ENCODE measurements around the gene ZNF778. TPM values are rescaled to one million over a fixed set of nuclear protein-coding genes. Genes with fewer than 3 reads are reported as not detected.

ZNF778 gene
- total RNA-seq, 3 donors from 2014 or later, result 10.2 to 14.0 (median 10.8) TPM

- ATAC-seq (no peak), DNase-seq (no peak)
- Mint-ChIP-seq H3K4me3 (no peak overlapping the region), H3K9me3 (no peaks in the 10 kb centered on the region), H3K4me1 (ENCODE audit: low read depth) (peaks cover 4% of the 10 kb centered on the region), H3K36me3 (ENCODE audit: insufficient read depth) (no peaks in the 10 kb centered on the region), H3K27me3 (ENCODE audit: low read depth) (peaks cover 32% of the 10 kb centered on the region)
Observed at GRCh38 chr16:89210904-89211515, 6.5 kb upstream of the ZNF778 start.

DNA sequence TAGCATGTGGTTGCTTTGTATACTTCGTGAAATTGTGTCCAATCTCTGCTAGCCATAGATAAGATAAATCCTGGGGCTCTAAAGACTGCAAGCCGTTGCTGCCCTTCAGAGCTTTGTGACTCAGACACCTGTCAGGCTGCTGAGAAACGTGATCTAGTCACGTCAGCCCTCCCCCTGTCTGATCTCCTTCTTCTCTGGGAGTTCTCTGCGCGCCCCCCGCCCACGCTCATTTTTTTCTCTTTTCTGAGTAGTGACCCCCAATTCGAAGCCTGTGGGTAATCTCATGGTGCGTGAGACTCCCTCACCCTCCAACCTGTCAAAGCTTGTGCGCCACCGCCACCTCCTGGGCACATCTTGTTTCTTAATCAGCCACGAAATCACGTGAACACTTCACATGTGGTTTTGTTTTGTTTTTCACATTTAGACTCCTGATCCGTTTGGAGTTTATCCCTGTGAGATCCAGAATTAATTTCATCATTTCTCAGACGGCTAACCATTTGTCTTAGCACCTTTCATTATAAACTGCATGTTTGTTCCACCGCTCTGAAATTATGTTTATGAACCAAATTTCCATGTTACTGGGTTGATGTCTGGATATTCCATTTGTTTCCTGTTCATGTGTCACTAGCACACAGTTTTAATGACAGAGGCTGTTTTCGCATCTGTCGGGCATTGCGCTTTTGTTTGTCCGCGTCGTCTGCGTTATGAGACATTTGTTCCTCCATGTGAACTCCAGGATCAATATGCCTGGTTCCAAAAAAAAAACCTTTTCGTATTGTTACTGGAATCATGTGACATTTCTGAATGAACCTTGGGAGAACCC lies 977 bp upstream of the ZNF778 start:
- ATAC-seq (peak; percentile 75 to 77), DNase-seq (peak; percentile 80)
- no peaks in the 10 kb centered on the region for H3K9me3 Mint-ChIP-seq
- no peaks in the 10 kb centered on the region for H3K27me3 Mint-ChIP-seq (ENCODE audit: low read depth)
- H3K36me3 Mint-ChIP-seq (ENCODE audit: insufficient read depth), result peaks cover 5% of the 10 kb centered on the region
- H3K4me3 Mint-ChIP-seq, result peak overlapping the region; percentile 89
- peaks cover 21% of the 10 kb centered on the region for H3K4me1 Mint-ChIP-seq (ENCODE audit: low read depth)

DNA sequence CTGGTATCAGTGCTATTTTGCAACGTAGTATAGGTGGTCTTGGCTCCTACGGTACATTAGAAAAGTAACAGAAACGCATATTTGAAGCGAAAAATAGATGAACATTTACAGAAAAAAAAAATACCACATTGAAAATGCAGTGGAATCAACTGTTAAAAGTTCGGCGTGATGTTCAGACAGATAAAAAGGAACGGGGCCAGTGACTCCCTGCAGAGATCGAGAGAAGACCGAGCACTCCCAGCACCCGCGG lies 440 bp upstream of the ZNF778 start:
- H3K36me3 Mint-ChIP-seq (ENCODE audit: insufficient read depth), result peaks cover 9% of the 10 kb centered on the region
- H3K4me1 Mint-ChIP-seq (ENCODE audit: low read depth), result peaks cover 21% of the 10 kb centered on the region
- H3K27me3 Mint-ChIP-seq (ENCODE audit: low read depth), result no peaks in the 10 kb centered on the region
- DNase-seq (no peak), ATAC-seq (no peak)
- H3K4me3 Mint-ChIP-seq, result peak overlapping the region; percentile 89
- no peaks in the 10 kb centered on the region for H3K9me3 Mint-ChIP-seq

DNA sequence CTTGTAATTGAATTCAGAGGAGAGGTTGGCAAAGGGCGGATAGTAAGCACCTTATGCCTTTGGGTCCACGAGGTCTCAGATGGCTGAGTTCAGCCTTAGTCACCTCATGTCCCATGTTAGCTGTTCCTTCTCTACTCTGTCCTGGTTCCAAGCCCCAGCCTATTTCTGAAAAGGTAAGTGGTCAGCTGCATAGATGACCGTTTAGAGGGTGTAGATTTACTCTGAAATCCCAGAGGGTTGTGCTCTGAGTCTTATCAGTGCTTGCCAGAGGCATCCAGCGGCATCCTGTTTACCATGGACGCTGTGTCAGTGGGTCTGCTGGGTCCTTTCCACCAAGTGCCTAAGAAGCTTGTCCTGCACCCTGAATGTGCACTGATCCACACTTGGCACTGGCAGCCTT lies 1.9 kb downstream of the ZNF778 start:
- peak overlapping the region; percentile 63 for H3K4me3 Mint-ChIP-seq
- H3K36me3 Mint-ChIP-seq (ENCODE audit: insufficient read depth), result peaks cover 15% of the 10 kb centered on the region
- no peak for DNase-seq
- no peaks in the 10 kb centered on the region for H3K9me3 Mint-ChIP-seq
- H3K27me3 Mint-ChIP-seq (ENCODE audit: low read depth), result no peaks in the 10 kb centered on the region
- no peak for ATAC-seq
- H3K4me1 Mint-ChIP-seq (ENCODE audit: low read depth), result peaks cover 21% of the 10 kb centered on the region

DNA sequence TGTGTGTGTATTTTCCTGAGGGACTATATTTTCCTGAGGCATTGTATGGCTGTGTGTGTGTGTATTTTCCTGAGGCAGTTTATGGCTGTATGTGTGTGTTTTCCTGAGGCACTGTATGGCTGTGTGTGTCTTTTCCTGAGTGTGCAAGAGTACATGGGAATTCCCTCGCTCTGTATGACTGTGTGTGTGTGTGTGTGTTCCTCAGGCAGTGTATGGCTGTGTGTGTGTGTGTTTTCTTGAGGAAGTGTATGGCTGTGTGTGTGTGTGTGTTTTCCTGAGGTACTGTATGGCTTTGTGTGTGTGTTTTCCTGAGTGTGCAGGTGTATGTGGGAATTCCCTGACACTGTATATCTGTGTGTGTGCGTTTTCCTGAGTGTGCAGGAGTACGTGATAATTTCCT lies 4.1 kb downstream of the ZNF778 start:
- DNase-seq, result no peak
- Mint-ChIP-seq H3K27me3 (ENCODE audit: low read depth) (no peaks in the 10 kb centered on the region), H3K36me3 (ENCODE audit: insufficient read depth) (peaks cover 28% of the 10 kb centered on the region), H3K9me3 (no peaks in the 10 kb centered on the region), H3K4me3 (no peak overlapping the region), H3K4me1 (ENCODE audit: low read depth) (peaks cover 12% of the 10 kb centered on the region)
- ATAC-seq, result no peak

DNA sequence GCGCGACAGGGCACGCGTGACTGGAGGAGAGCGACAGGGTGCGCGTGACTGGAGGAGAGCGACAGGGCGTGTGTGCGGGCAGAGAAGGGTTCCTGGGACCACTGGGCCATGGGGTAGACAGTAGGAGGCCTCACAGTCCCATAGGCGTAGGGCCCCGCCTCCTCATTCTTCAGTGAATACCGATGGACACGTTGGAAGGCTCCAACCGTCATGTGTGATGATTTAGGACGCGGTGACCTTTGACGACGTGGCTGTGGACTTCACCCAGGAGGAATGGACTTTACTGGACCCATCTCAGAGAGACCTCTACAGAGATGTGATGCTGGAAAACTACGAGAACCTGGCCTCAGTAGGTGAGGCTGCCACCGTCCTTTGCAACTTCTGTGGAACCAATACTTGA lies 5.4 kb downstream of the ZNF778 start:
- H3K27me3 Mint-ChIP-seq (ENCODE audit: low read depth), result no peaks in the 10 kb centered on the region
- DNase-seq, result no peak

DNA sequence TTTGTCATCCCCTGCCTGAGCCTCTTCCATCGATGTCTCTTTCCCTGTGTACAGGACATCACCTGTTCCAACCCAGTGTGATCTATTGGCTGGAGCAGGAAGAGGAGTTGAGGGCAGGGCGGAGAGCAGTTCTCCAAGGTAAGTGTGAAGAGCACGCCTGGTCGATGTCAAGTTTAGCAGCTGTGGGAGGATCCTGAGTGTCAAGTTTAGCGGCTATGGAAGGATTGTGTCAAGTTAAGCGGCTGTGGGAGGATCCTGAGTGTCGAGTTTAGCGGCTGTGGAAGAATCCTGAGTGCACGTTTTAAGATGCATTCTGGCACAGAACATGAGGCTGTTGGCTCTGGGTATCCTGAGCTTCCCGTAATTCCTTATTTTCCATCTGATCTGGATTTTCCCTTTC lies 7.2 kb downstream of the ZNF778 start:
- H3K36me3 Mint-ChIP-seq (ENCODE audit: insufficient read depth), result peaks cover 53% of the 10 kb centered on the region

More for the DNA sequence above, 5.4 kb downstream of the ZNF778 start:
- Mint-ChIP-seq H3K36me3 (ENCODE audit: insufficient read depth) (peaks cover 41% of the 10 kb centered on the region), H3K9me3 (peaks cover 3% of the 10 kb centered on the region), H3K4me3 (no peak overlapping the region), H3K4me1 (ENCODE audit: low read depth) (peaks cover 9% of the 10 kb centered on the region)
- ATAC-seq, result no peak

GRCh38 chr16:89230255-89230654 lies 12.8 kb downstream of the ZNF778 start:
- Mint-ChIP-seq H3K4me1 (ENCODE audit: low read depth) (no peaks in the 10 kb centered on the region), H3K4me3 (no peak overlapping the region), H3K27me3 (ENCODE audit: low read depth) (no peaks in the 10 kb centered on the region), H3K36me3 (ENCODE audit: insufficient read depth) (peaks cover 62% of the 10 kb centered on the region), H3K9me3 (peaks cover 3% of the 10 kb centered on the region)
- DNase-seq, result no peak
- no peak for ATAC-seq

More for the DNA sequence above, 7.2 kb downstream of the ZNF778 start:
- no peak for DNase-seq
- Mint-ChIP-seq H3K4me3 (no peak overlapping the region), H3K9me3 (peaks cover 3% of the 10 kb centered on the region), H3K27me3 (ENCODE audit: low read depth) (no peaks in the 10 kb centered on the region), H3K4me1 (ENCODE audit: low read depth) (no peaks in the 10 kb centered on the region)
- ATAC-seq, result no peak

- Mint-ChIP-seq H3K4me3 (no peak overlapping the region), H3K4me1 (ENCODE audit: low read depth) (no peaks in the 10 kb centered on the region), H3K36me3 (ENCODE audit: insufficient read depth) (peaks cover 49% of the 10 kb centered on the region), H3K27me3 (ENCODE audit: low read depth) (no peaks in the 10 kb centered on the region), H3K9me3 (peaks cover 3% of the 10 kb centered on the region)
- ATAC-seq (no peak), DNase-seq (no peak)
Observed at GRCh38 chr16:89232107-89232506, 14.6 kb downstream of the ZNF778 start.

DNA sequence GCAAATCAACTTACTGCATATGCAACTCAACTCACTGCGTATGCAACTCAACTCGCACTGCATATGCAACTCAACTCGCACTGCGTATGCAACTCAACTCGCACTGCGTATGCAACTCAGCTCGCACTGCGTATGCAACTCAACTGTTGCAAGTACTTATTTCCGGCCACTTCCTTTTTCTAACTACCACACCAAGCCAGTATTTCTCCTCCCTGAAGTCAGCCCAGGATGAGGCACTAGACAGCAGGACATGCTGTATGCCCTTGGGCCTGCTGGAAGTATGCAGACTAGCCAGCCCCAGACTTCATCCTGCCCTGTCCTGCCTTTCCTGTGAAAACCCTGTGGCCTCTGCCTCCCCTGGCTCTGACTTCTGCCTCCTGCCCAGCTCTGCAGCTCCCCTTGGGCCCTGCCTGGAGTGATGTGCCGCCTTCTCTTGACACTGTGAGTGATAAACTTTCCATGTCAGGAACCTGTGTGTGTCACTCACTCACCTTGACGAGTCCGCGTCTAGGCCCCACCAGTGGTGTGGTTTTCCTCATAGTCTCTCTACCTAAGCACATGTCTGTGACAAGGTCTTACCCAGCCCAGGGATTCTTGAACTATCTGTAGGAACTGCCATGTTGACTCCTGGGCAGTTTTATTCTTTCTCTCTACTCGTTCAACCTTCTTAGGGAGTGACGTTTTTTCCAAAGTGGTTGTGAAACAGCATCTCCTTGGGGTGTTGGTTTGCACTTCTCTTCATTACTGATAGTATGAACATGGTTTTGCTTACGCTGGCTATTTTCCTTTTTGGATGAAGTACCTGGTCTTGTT lies 16.4 kb downstream of the ZNF778 start:
- DNase-seq, result no peak

GRCh38 chr16:89237733-89238132 lies 20.2 kb downstream of the ZNF778 start:
- Mint-ChIP-seq H3K27me3 (ENCODE audit: low read depth) (no peaks in the 10 kb centered on the region), H3K9me3 (no peaks in the 10 kb centered on the region), H3K4me1 (ENCODE audit: low read depth) (peaks cover 10% of the 10 kb centered on the region), H3K36me3 (ENCODE audit: insufficient read depth) (peaks cover 10% of the 10 kb centered on the region), H3K4me3 (no peak overlapping the region)
- no peak for DNase-seq
- ATAC-seq, result no peak

More for the DNA sequence above, 16.4 kb downstream of the ZNF778 start:
- no peak for ATAC-seq
- no peaks in the 10 kb centered on the region for H3K27me3 Mint-ChIP-seq (ENCODE audit: low read depth)
- H3K9me3 Mint-ChIP-seq, result no peaks in the 10 kb centered on the region
- H3K4me3 Mint-ChIP-seq, result no peak overlapping the region
- H3K4me1 Mint-ChIP-seq (ENCODE audit: low read depth), result no peaks in the 10 kb centered on the region
- H3K36me3 Mint-ChIP-seq (ENCODE audit: insufficient read depth), result peaks cover 31% of the 10 kb centered on the region

GRCh38 chr16:89241187-89242007 lies 23.9 kb downstream of the ZNF778 start:
- Mint-ChIP-seq H3K36me3 (ENCODE audit: insufficient read depth) (no peaks in the 10 kb centered on the region), H3K9me3 (no peaks in the 10 kb centered on the region), H3K27me3 (ENCODE audit: low read depth) (no peaks in the 10 kb centered on the region), H3K4me1 (ENCODE audit: low read depth) (peaks cover 21% of the 10 kb centered on the region), H3K4me3 (peak overlapping the region; percentile 95)
- DNase-seq, result peak; percentile 65
- peak; percentile 83 to 86 for ATAC-seq

- H3K36me3 Mint-ChIP-seq (ENCODE audit: insufficient read depth), result no peaks in the 10 kb centered on the region
- peak overlapping the region; percentile 46 for H3K4me3 Mint-ChIP-seq
- ATAC-seq (no peak), DNase-seq (no peak)
- no peaks in the 10 kb centered on the region for H3K9me3 Mint-ChIP-seq
- H3K27me3 Mint-ChIP-seq (ENCODE audit: low read depth), result no peaks in the 10 kb centered on the region
- peaks cover 21% of the 10 kb centered on the region for H3K4me1 Mint-ChIP-seq (ENCODE audit: low read depth)
Observed at GRCh38 chr16:89242795-89243200, 25.3 kb downstream of the ZNF778 start.

DNA sequence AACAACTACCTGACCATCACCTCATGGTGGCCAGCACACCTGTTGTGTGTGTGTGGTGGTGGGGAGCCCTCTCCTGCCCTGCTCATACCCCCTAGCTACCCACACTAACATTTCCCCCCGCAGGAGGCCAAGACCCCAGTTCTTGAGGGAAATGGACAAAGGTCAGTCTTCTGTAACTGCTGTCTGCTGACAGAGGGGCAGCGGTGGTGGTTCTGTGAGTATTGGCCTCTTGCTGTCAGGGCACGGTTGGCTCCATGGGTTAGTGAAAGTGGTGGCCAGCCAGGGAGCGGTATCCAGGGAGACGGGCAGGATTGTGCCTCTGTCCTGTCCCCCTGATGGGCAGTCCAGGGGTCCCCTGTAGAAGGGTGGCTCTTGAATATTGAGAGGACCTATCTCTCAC lies 26.2 kb downstream of the ZNF778 start:
- H3K4me3 Mint-ChIP-seq, result no peak overlapping the region
- no peaks in the 10 kb centered on the region for H3K27me3 Mint-ChIP-seq (ENCODE audit: low read depth)
- ATAC-seq (no peak), DNase-seq (no peak)
- no peaks in the 10 kb centered on the region for H3K9me3 Mint-ChIP-seq
- H3K36me3 Mint-ChIP-seq (ENCODE audit: insufficient read depth), result no peaks in the 10 kb centered on the region
- H3K4me1 Mint-ChIP-seq (ENCODE audit: low read depth), result peaks cover 21% of the 10 kb centered on the region

Data from activated T-cell treated with anti-CD3 and anti-CD28 coated beads, Interleukin-2, amount 50 U/mL, for 4 hours (primary cell).